Dendritic cell treated with granulocyte-macrophage colony-stimulating factor and Interleukin-4, amounts not matched to agents 40 ng/mL and 50 ng/mL, for 4 days (primary cell): Measurements from ENCODE around the gene SLC4A8.

Experiments used
- H3K27ac Mint-ChIP-seq: one replicate; pipeline ENCODE4 v1.8.0; 2022; ENCODE audit warnings: mild to moderate bottlenecking, mixed read lengths
- H3K27me3 Mint-ChIP-seq: one replicate; pipeline ENCODE4 v1.8.0; 2022; ENCODE audit warnings: mild to moderate bottlenecking, mixed read lengths
- H3K36me3 Mint-ChIP-seq: one replicate; pipeline ENCODE4 v1.8.0; 2022; ENCODE audit warnings: low read depth, mixed read lengths
- H3K4me1 Mint-ChIP-seq: one replicate; pipeline ENCODE4 v1.8.0; 2022; ENCODE audit warnings: low read depth, mixed read lengths
- H3K4me3 Mint-ChIP-seq: one replicate; pipeline ENCODE4 v1.8.0; 2022; ENCODE audit warnings: mild to moderate bottlenecking, moderate library complexity, mixed read lengths
- H3K9me3 Mint-ChIP-seq: one replicate; pipeline ENCODE4 v1.8.0; 2022; ENCODE audit warnings: mixed read lengths
- intact Hi-C: fragments of 100-400 bp; cut with micrococcal nuclease; formaldehyde crosslinking; loops from one replicate; pipeline ENCODE4 v1.15.0; 2022

SLC4A8 gene

GRCh38 chr12:51404627-51405026, 20.0 kb upstream of the SLC4A8 start:
- intact Hi-C loops: no loop called here
- Mint-ChIP-seq H3K27me3 (no peaks in the 10 kb centered on the region), H3K36me3 (no peaks in the 10 kb centered on the region), H3K27ac (no peak overlapping the region), H3K9me3 (no peaks in the 10 kb centered on the region), H3K4me1 (peaks cover 19% of the 10 kb centered on the region), H3K4me3 (no peak overlapping the region)

GRCh38 chr12:51405801-51406207, 18.8 kb upstream of the SLC4A8 start:
- Mint-ChIP-seq H3K27me3 (no peaks in the 10 kb centered on the region), H3K9me3 (no peaks in the 10 kb centered on the region), H3K4me1 (peaks cover 19% of the 10 kb centered on the region), H3K27ac (no peak overlapping the region), H3K36me3 (no peaks in the 10 kb centered on the region), H3K4me3 (no peak overlapping the region)
- intact Hi-C loops: no loop called here

GRCh38 chr12:51406290-51406689, 18.3 kb upstream of the SLC4A8 start:
- Mint-ChIP-seq H3K4me1 (peaks cover 19% of the 10 kb centered on the region), H3K27me3 (no peaks in the 10 kb centered on the region), H3K4me3 (no peak overlapping the region), H3K36me3 (no peaks in the 10 kb centered on the region), H3K9me3 (no peaks in the 10 kb centered on the region), H3K27ac (no peak overlapping the region)
- intact Hi-C loops: no loop called here

DNA sequence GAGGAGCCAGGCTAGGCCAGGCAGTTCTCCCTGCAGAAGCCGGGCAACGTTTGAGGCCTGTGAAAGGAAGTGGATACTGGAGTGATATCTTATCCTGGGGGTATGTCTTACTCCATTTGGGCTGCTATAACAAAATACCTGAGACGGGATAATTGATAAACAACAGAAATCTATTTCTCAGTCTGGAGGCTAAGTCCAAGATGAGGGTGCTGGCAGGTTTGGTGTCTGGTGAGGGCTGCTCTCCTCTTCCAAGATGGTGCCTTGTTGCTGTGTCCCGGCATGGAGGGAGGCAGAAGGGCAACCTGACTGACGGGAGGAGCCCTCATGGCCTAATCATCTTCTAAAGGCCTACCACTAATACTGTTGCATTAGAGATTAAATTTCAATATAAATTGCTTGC, 17.8 kb upstream of the SLC4A8 start:
- Mint-ChIP-seq H3K4me1 (peaks cover 19% of the 10 kb centered on the region), H3K27me3 (no peaks in the 10 kb centered on the region), H3K4me3 (no peak overlapping the region), H3K27ac (no peak overlapping the region), H3K36me3 (no peaks in the 10 kb centered on the region), H3K9me3 (no peaks in the 10 kb centered on the region)
- intact Hi-C loops: no loop called here

DNA sequence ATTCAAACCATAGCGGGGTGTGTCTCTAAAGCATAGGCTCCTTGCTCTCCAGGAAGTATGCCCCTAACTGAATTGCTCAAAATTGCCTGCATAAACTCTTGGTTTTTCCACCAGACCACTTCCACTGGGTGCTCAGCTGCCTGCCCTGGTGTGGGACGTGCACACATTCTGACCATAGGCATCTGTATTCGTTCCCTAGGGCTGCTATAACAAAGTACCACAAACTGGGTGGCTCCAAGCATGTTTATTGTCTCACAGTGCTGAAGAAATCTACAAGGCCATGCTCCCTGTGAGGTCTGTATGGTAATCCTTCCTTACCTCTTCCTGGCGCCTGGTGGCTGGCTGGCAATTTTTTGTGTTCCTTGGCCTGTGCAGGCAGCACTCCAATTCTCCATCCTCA, 17.0 kb upstream of the SLC4A8 start:
- Mint-ChIP-seq H3K36me3 (no peaks in the 10 kb centered on the region), H3K4me1 (peaks cover 22% of the 10 kb centered on the region), H3K4me3 (no peak overlapping the region), H3K27ac (no peak overlapping the region), H3K27me3 (no peaks in the 10 kb centered on the region), H3K9me3 (no peaks in the 10 kb centered on the region)
- intact Hi-C loops: no loop called here

- no peak overlapping the region for H3K4me3 Mint-ChIP-seq
- no peaks in the 10 kb centered on the region for H3K9me3 Mint-ChIP-seq
- H3K4me1 Mint-ChIP-seq: peaks cover 11% of the 10 kb centered on the region
- no peaks in the 10 kb centered on the region for H3K36me3 Mint-ChIP-seq
- no peak overlapping the region for H3K27ac Mint-ChIP-seq
- H3K27me3 Mint-ChIP-seq: no peaks in the 10 kb centered on the region
- intact Hi-C loops: no loop called here
Observed at GRCh38 chr12:51409846-51410245, 14.8 kb upstream of the SLC4A8 start.

DNA sequence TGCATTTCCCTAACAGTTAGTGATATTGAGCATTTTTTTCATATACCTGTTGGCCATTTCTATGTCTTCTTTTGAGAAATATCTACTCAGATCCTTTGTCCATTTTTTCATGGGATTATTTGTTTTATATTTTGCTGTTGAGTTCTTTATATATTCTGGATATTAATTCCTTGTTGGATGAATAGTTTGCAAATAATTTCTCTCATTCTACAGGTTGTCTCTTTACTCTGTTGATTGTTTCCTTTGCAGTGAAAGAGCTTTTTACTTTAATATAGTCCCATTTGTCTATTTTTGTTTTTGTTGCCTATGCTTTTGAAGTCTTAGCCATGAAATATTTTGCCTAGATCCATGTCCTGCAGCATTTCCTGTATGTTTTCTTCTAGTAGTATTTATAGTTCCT, 11.5 kb upstream of the SLC4A8 start:
- Mint-ChIP-seq H3K4me1 (peaks cover 8% of the 10 kb centered on the region), H3K9me3 (no peaks in the 10 kb centered on the region), H3K36me3 (no peaks in the 10 kb centered on the region), H3K27me3 (no peaks in the 10 kb centered on the region), H3K27ac (no peak overlapping the region), H3K4me3 (no peak overlapping the region)
- intact Hi-C loops: no loop called here

GRCh38 chr12:51413791-51414190, 10.8 kb upstream of the SLC4A8 start:
- peaks cover 8% of the 10 kb centered on the region for H3K4me1 Mint-ChIP-seq
- H3K4me3 Mint-ChIP-seq: no peak overlapping the region
- no peaks in the 10 kb centered on the region for H3K9me3 Mint-ChIP-seq
- no peaks in the 10 kb centered on the region for H3K27me3 Mint-ChIP-seq
- no peak overlapping the region for H3K27ac Mint-ChIP-seq
- H3K36me3 Mint-ChIP-seq: no peaks in the 10 kb centered on the region
- intact Hi-C loops: no loop called here

- intact Hi-C loops: no loop called here
- Mint-ChIP-seq H3K4me1 (peaks cover 8% of the 10 kb centered on the region), H3K27me3 (no peaks in the 10 kb centered on the region), H3K27ac (no peak overlapping the region), H3K9me3 (no peaks in the 10 kb centered on the region), H3K36me3 (no peaks in the 10 kb centered on the region), H3K4me3 (no peak overlapping the region)
Observed at GRCh38 chr12:51415931-51416330, 8.7 kb upstream of the SLC4A8 start.

DNA sequence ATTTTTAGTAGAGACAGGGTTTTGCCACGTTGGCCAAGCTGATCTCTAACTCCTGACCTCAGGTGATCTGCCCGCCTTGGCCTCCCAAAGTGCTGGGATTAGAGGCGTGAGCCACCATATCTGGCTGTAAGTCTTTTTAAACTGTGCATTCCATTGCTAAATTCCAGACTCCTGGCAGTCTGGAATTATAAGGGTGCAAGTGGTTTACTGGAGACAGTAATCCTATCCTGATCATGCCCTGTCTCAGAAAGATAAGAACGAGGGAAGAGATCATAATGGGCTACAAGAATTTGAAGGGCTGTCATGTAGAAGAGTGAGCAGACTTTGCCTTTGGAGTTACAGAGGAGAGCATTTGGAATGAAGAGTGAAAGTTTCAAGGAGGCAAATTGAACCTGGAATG, 6.8 kb upstream of the SLC4A8 start:
- H3K27me3 Mint-ChIP-seq: no peaks in the 10 kb centered on the region
- H3K9me3 Mint-ChIP-seq: no peaks in the 10 kb centered on the region
- H3K27ac Mint-ChIP-seq: no peak overlapping the region
- no peaks in the 10 kb centered on the region for H3K36me3 Mint-ChIP-seq
- intact Hi-C loops: no loop called here
- H3K4me1 Mint-ChIP-seq: peaks cover 3% of the 10 kb centered on the region
- H3K4me3 Mint-ChIP-seq: no peak overlapping the region

- Mint-ChIP-seq H3K4me3 (no peak overlapping the region), H3K9me3 (no peaks in the 10 kb centered on the region), H3K27me3 (peaks cover 13% of the 10 kb centered on the region), H3K36me3 (no peaks in the 10 kb centered on the region), H3K4me1 (peaks cover 4% of the 10 kb centered on the region), H3K27ac (no peak overlapping the region)
- intact Hi-C loops: loop anchor here (2.0 kb wide), 1 partner anchor 405 kb away; no protein-coding TSS in a partner anchor
Observed at GRCh38 chr12:51419425-51420193, 5.0 kb upstream of the SLC4A8 start.

DNA sequence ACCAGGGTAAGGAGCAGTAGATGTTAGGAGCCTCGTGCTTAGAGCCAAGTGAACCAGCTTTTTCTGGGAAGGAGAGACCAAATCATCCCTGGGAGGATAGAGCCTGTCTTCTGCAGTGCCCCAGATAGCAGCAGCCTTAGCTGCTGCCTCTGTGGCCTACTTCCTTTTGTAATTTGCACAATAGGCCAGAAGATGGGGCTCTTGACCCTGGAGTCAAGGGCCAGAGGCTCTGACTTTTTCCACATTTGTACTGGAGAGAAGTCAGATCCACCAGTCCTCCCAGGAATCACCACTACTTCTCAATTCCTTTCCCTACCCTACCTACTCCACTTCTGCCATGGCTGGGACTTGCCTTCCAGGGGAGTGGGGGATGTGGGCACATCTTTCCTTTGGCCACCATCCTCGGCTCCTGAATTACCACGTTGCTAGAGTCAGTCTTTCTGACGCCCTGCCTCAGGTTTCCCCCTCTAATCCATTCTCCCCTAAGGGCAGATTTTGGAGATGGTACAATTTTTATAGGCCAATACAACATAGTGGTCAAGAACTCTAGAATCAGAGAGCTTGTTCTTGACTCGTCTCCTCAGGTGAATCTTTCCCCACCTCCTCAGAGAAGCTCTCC, 3.3 kb upstream of the SLC4A8 start:
- intact Hi-C loops: loop anchor here (1.0 to 2.0 kb wide), 3 partner anchors 111 to 454 kb away; no protein-coding TSS in a partner anchor
- Mint-ChIP-seq H3K9me3 (no peaks in the 10 kb centered on the region), H3K36me3 (no peaks in the 10 kb centered on the region), H3K27ac (no peak overlapping the region), H3K27me3 (peaks cover 28% of the 10 kb centered on the region), H3K4me3 (no peak overlapping the region), H3K4me1 (peaks cover 12% of the 10 kb centered on the region)

GRCh38 chr12:51424094-51424661, 453 bp upstream of the SLC4A8 start:
- Mint-ChIP-seq H3K27ac (no peak overlapping the region), H3K9me3 (no peaks in the 10 kb centered on the region), H3K36me3 (no peaks in the 10 kb centered on the region), H3K4me3 (no peak overlapping the region), H3K4me1 (peaks cover 12% of the 10 kb centered on the region), H3K27me3 (peaks cover 31% of the 10 kb centered on the region)
- intact Hi-C loops: no loop called here

- Mint-ChIP-seq H3K36me3 (no peaks in the 10 kb centered on the region), H3K27me3 (peaks cover 31% of the 10 kb centered on the region), H3K4me1 (peaks cover 15% of the 10 kb centered on the region), H3K9me3 (no peaks in the 10 kb centered on the region), H3K4me3 (no peak overlapping the region), H3K27ac (no peak overlapping the region)
- intact Hi-C loops: no loop called here
Observed at GRCh38 chr12:51428256-51428655, 3.6 kb downstream of the SLC4A8 start.
